ENCODE results near the gene PKNOX1. TPM values are rescaled to one million over a fixed set of nuclear protein-coding genes. Genes with fewer than 3 reads are reported as not detected.
A peak's percentile ranks its signal among the peaks of the same experiment; 100 is the strongest.
"Not testable (repeated sequence)": the region's sequence is repeated elsewhere in the genome, so short reads cannot be mapped to it uniquely, and the experiment has no call there.

PKNOX1 gene
- total and polyA plus RNA-seq, 2 experiments from 2014 or later = 29.9 to 76.7 TPM

DNA sequence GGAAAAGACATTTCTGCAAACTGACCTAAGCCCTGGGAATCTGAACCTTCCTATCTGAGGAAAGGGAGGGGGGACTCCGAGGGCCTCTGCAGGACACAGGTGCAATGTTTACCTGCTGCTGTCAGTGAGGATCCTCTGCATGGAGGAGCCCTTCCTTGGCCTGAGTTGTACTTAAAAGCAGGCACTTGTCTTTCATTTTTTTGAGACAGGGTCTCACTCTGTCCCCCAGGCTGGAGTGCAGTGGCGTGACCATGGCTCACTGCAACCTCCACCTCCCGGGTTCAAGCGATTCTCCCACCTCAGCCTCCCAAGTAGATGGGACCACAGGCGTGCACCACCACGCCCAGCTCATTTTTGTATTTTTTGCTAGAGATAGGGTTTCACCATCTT, 35.8 kb upstream of the PKNOX1 start:
- peak overlapping the region; percentile 96 for H3K27ac Mint-ChIP-seq
- DNase-seq (ENCODE audit: low spot score) (peak; percentile 46), ATAC-seq (peak; percentile 77)

GRCh38 chr21:42939582-42940413, 34.6 kb upstream of the PKNOX1 start:
- H3K27ac Mint-ChIP-seq = no peak overlapping the region; the same call in 1 of the 2 replicates
- ATAC-seq (no peak), DNase-seq (ENCODE audit: low spot score) (no peak)
- no peak for TF ChIP-seq REST (IDR thresholded peaks at IDR 0.05; ENCODE audit: unreplicated experiment)
- TF ChIP-seq ZNF331 (CRISPR knock-in tag; IDR thresholded peaks at IDR 0.05; ENCODE audit: low read depth) = no peak
- no peak for TF ChIP-seq JUNB (IDR thresholded peaks at IDR 0.05; ENCODE audit: unreplicated experiment)
- no peak for TF ChIP-seq EZH2phosphoT487 (IDR thresholded peaks at IDR 0.05; ENCODE audit: unreplicated experiment)
- TF ChIP-seq ZNF114 (CRISPR knock-in tag; IDR thresholded peaks at IDR 0.05) = no peak
- TF ChIP-seq CREB1 (CRISPR knock-in tag; IDR thresholded peaks at IDR 0.05; ENCODE audit: low read depth) = no peak
- TF ChIP-seq ETS1 (IDR thresholded peaks at IDR 0.05) = no peak
- TF ChIP-seq EZH2 (IDR thresholded peaks at IDR 0.05; ENCODE audit: low read depth, unreplicated experiment) = no peak
- TF ChIP-seq STAT1 (IDR thresholded peaks at IDR 0.05; ENCODE audit: unreplicated experiment) = no peak
- no peak for TF ChIP-seq POLR2AphosphoS5 (IDR thresholded peaks at IDR 0.05; ENCODE audit: low read depth)
- H3K36me3 Mint-ChIP-seq (ENCODE audit: low read depth) = peaks cover 25% of the 10 kb centered on the region
- no peak overlapping the region for H3K4me3 ChIP-seq
- peaks cover 39% of the 10 kb centered on the region for H3K4me1 Mint-ChIP-seq
- peaks cover 15% of the 10 kb centered on the region; the same call in 1 of the 2 replicates for H3F3A ChIP-seq (replicated peaks; ENCODE audit: low read depth)
- H3K4me3 Mint-ChIP-seq = no peak overlapping the region
- peaks cover 22% of the 10 kb centered on the region for H3K4me1 ChIP-seq (ENCODE audit: insufficient read depth)
- H2AFZ ChIP-seq = no peak overlapping the region
- H3K36me3 ChIP-seq (ENCODE audit: insufficient read depth) = no peaks in the 10 kb centered on the region
- no peaks in the 10 kb centered on the region for H3K79me2 ChIP-seq (replicated peaks; ENCODE audit: insufficient read depth)
- H3K27me3 Mint-ChIP-seq (ENCODE audit: insufficient read depth, low read depth, poor library complexity) = peaks cover 13% of the 10 kb centered on the region
- H3K27ac ChIP-seq (ENCODE audit: low read depth) = peak overlapping the region; percentile 33; the same call in 1 of the 2 replicates
- no peaks in the 10 kb centered on the region for H3K27me3 ChIP-seq (ENCODE audit: insufficient read depth)
- peaks cover 23% of the 10 kb centered on the region for H3K9me3 Mint-ChIP-seq
- H3K4me2 ChIP-seq = no peak overlapping the region
- no peaks in the 10 kb centered on the region for H4K20me1 ChIP-seq (replicated peaks; ENCODE audit: insufficient read depth)
- H3K9me2 ChIP-seq (ENCODE audit: insufficient read depth) = no peaks in the 10 kb centered on the region

More for the DNA sequence above, 35.8 kb upstream of the PKNOX1 start:
- not testable (repeated sequence) for H3K36me3 ChIP-seq (ENCODE audit: insufficient read depth); H3K4me2 ChIP-seq; H3K4me3 Mint-ChIP-seq; H3K27me3 ChIP-seq (ENCODE audit: insufficient read depth); H3K79me2 ChIP-seq (replicated peaks; ENCODE audit: insufficient read depth); H4K20me1 ChIP-seq (replicated peaks; ENCODE audit: insufficient read depth); H3K4me3 ChIP-seq; H3K9me2 ChIP-seq (ENCODE audit: insufficient read depth); H2AFZ ChIP-seq
- TF ChIP-seq, protein P1, sequence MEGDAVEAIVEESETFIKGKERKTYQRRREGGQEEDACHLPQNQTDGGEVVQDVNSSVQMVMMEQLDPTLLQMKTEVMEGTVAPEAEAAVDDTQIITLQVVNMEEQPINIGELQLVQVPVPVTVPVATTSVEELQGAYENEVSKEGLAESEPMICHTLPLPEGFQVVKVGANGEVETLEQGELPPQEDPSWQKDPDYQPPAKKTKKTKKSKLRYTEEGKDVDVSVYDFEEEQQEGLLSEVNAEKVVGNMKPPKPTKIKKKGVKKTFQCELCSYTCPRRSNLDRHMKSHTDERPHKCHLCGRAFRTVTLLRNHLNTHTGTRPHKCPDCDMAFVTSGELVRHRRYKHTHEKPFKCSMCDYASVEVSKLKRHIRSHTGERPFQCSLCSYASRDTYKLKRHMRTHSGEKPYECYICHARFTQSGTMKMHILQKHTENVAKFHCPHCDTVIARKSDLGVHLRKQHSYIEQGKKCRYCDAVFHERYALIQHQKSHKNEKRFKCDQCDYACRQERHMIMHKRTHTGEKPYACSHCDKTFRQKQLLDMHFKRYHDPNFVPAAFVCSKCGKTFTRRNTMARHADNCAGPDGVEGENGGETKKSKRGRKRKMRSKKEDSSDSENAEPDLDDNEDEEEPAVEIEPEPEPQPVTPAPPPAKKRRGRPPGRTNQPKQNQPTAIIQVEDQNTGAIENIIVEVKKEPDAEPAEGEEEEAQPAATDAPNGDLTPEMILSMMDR (conservative IDR thresholded peaks at IDR 0.05; ENCODE audit: low read depth in 2 of 2) = peak in 1 of 2 experiments; percentile 0; a peak in 1 of 4 replicates
- peak overlapping the region; percentile 99 for H3K27ac ChIP-seq (ENCODE audit: low read depth)
- peaks cover 15% of the 10 kb centered on the region; the same call in 1 of the 2 replicates for H3F3A ChIP-seq (replicated peaks; ENCODE audit: low read depth)
- peaks cover 27% of the 10 kb centered on the region for H3K4me1 ChIP-seq (ENCODE audit: insufficient read depth)
- Mint-ChIP-seq H3K9me3 (peaks cover 20% of the 10 kb centered on the region), H3K36me3 (ENCODE audit: low read depth) (peaks cover 23% of the 10 kb centered on the region), H3K27me3 (ENCODE audit: insufficient read depth, low read depth, poor library complexity) (peaks cover 13% of the 10 kb centered on the region), H3K4me1 (peaks cover 45% of the 10 kb centered on the region)

All from GM23338 (cell line).